Stimulated activated CD8-positive, alpha-beta memory T cell treated with anti-CD3 and anti-CD28 coated beads, Interleukin-4, amount 100 ng/mL, for 48 hours (primary cell): Measurements from ENCODE around the gene LGALS9B.
"Not testable (repeated sequence)": the region's sequence is repeated elsewhere in the genome, so short reads cannot be mapped to it uniquely, and the experiment has no call there.

Source experiments
- DNase-seq: peaks from one replicate; pipeline ENCODE4 v3.0.0-alpha.2; 2020

LGALS9B gene

DNA sequence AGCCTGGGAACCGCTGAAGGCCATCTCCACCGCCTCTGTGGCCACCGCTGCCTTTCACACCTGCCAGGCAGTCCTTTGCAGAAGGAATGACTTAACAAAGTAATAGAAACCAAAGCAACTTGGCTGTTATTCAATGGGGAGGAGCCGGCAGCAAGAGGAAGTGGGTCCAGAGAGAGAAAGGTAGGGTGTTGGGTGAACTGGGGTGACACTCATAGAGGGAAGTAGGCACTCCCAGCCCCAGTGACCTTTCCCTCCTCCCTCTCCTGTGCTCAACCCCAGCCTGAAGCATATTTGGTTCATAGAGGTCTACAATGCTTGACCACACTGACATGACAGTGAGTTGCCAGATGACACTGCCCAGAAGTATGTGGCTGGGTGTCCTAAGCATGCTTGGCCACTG, at the start of gene LGALS9B:
Gene LGALS9B, minus strand, starts transcription at position 93 of the 400 bp plus-strand sequence. Its CDS starts 69 bp downstream, at position 24.
- DNase-seq, result not testable (repeated sequence)

DNA sequence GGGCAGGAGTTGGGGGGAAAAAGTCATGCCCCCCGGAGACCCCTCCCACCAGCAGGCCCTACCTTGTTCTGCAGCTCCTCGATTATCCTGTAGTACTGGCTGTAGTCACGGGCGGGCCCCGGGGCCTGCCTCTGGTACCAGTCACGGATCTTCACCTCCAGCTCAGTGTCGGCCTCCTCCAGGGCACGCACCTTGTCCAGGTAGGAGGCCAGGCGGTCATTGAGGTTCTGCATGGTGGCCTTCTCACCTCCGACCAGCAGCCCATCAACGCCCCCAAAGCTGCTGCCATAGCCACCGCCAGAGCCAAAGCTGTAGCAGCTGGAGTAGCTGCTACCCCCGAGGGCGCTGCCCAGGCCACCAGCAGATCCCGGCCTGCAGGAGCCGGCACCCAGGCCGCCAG, 49.6 kb upstream of the LGALS9B start:
- DNase-seq, result not testable (repeated sequence)

DNA sequence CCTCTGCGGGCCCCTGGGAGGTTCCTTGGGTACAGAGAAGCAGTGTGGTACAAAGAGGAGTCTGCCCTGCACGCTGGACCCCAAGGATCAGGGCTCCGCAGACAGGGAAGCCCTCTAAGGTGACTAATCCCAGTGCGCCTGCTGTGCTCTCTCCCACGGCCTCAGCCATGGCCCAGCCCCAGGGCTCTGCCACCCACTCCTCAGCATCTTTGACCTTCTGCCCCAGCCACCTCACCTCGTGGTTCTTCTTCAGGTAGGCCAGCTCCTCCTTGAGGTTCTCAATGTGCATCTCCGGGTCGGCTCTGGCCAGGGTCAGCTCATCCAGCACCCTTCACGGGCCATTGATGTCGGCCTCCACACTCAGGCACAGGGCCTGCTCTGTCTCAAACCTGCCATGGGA, 47.8 kb upstream of the LGALS9B start:
- DNase-seq, result not testable (repeated sequence)

DNA sequence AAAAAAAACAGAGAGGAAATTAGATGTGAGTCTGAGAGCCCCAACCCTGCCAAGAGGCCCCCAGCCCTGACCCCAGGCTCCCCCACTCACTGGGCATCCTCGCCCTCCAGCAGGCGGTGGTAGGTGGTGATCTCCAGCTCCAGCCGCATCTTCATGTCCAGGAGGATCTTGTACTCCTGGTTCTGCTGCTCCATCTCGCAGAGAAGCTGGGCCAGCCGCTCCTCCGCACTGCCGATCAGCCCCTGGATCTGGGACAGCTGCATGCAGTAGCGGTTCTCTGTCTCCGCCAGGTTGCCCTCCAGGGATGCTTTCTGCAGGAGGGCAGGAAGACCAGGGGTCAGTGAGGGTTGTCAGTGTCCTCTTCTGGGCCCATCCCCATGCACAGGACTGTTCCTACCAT, 46.2 kb upstream of the LGALS9B start:
- not testable (repeated sequence) for DNase-seq

DNA sequence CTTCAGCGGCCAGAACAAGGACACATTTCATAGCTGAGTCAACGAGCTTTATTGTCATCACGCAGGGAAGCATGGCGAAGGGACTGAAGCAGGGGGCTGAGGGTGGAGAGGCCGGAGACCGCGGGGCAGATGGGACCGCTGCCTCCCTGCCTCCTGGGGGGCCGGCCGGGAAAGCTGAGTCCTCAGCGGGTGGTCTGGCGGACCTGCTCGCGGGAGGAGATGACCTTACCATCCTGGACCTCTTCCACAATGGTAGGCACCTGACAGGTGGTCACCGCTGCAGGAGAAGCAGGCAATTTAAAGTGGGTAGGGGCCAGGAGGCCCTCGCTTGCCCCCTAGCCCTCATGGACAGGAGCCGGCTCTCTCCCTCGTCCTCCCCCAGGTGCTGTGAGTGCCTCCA, 45.0 kb upstream of the LGALS9B start:
- not testable (repeated sequence) for DNase-seq

DNA sequence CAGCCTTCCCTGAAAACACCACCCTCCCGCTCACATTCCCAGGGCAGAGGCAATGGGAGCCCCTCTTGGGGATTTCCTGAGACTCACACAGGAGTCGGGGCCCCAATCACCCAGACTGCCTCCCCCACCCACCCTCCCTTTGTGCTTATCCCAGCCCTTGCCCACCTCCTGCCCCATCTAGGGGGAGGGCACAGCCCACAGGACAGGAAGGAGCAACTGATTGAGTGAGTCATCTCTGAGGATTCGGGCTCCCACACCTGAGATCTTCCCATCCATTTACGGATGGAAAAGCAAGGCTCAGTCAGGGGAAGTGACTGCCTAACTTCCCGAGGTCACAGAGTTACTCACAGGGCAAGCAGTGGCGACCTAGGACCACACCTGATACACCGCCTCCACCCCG, 44.4 kb upstream of the LGALS9B start:
- not testable (repeated sequence) for DNase-seq

DNA sequence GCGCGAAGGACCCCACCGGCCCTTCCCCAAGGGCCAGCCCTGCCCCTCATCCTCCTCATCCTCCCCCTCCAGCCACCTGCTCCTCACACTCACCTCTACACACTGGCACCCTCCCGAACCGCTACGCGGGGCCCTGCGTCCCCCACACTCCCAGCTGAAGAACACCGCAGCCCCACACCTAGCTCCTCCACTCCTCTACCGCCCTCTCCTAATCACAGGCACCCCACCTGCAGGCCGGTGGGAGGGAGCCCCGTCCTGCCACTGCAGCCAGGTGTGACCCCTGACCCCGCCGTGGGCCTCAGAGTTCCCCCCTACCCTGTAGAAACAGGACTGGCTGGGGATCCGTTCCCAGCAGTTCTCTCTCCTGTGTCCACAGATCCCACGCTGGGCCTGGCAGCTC, 38.0 kb upstream of the LGALS9B start:
- not testable (repeated sequence) for DNase-seq

DNA sequence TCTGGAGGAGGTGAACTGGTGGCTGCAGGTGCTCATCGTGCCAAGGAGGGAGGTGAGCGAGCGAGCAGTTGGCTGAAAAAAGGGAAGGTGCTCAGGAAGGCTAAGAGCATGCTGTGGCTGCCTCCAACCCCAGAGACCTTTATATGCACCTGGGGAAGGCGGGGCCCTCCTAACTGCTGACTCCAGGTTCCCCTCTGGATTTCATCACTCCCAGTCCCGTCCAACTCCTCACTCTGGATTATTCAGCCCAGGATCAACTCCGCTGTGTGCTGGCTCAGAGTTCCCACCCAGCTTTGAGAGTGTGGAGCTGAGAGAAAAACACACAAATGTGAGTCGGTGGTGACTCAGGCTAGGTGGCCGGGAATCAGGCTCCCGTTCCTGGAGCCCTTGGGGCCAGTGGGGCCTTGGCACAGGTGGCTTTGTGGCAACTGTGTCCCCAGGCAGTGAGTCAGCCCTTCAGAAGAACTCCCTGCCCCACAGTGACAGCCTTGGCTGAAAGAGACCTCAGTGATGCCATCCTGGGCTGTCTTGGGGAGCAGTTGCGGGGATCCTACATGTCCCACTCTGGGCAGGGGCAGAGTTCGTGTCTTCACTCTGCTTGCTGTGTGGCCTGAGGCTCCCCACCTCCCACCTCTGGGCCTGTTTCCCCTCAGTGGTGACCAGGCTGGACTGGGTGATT, 37.2 kb upstream of the LGALS9B start:
- not testable (repeated sequence) for DNase-seq

DNA sequence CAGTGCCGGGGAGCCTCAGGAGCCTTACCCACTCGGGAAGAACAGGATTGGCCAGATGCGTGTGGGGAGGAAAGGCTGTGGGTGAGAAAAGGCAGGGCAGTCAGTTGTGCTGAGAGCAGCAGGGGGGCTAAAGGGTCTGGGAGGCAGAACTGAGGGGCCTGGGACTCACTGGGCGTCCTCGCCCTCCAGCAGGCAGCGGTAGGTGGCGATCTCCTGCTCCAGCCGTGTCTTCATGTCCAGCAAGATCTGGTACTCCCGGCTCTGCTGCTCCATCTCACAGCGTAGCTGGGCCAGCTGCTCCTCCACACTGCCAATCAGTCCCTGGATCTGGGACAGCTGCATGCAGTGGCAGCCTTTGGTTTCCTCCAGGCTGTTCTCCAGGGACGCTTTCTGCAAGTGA, 34.6 kb upstream of the LGALS9B start:
- DNase-seq, result not testable (repeated sequence)

DNA sequence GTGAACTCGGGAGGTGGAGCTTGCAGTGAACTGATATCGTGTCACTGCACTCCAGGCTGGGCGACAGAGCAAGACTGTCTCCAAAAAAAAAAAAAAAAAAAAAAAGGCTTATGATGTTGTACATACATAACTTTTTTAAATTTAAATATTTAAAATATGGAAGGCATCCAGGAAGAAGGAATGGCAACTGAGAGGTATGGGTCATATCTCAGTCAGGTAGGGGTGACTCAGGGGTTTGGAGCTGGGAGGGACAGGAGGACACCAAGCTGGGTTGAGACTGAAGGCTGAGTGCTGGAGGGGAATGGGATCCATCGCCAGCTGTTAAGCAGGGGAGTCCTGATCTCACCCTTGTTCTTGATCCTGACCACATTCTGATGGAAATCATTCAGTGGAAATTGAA, 33.0 kb upstream of the LGALS9B start:
- DNase-seq, result not testable (repeated sequence)

DNA sequence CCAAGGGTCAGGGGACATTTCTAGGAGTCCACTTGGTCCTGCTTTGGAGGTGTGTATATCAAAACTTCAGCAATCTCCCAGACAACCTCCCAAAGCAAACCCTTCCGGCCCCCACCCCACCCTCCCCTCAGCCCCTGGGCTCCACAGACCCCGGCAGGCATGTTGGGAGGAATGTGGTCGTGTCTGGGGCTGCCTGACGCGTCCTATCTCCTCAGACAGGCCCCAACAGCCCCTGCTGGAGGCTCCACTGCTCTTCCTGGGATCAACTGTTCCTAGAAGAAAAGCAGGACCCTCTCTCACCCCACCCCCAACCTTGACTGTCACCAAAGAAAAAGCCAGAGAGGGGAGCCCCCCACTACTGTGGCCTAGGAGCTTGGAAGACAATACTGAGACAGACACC, 28.1 kb upstream of the LGALS9B start:
- not testable (repeated sequence) for DNase-seq

DNA sequence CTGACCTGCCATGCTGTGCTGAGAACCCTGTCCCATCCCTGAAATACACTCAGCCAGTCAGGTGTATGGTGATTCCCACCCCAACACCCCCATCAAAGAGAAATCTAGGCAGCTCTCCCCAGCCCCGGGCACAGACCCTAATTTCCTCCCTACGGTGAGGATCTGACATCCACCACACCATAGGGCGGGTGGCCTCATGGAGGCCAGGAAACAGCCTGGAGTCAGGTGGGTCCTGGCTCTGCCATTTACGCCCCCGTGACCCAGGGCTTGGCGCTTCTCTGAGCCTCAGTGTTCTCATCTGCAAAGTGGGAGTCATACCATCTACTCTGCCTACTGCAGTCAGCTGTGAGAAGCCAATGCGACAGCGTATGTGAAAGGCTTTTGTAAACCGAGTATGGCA, 27.4 kb upstream of the LGALS9B start:
- not testable (repeated sequence) for DNase-seq

DNA sequence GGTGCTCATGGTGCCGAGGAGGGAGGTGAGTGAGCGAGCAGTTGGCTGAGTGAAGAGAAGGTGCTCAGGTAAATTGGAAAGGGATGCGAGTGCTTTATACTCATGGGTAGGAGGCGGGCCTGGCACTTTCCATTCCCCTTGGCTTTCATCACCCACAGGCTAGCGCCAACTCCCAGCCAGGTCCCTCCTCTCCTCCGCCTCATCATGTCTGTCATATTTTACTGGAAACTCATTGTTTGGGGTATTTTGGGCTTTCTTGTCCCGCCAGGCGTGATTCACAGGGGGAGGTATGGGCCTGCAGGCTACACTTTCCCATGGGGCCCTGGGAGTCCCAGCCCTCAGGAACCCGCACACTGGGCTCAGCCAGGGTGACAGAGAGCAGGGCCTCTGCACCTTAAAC, 26.8 kb upstream of the LGALS9B start:
- not testable (repeated sequence) for DNase-seq

DNA sequence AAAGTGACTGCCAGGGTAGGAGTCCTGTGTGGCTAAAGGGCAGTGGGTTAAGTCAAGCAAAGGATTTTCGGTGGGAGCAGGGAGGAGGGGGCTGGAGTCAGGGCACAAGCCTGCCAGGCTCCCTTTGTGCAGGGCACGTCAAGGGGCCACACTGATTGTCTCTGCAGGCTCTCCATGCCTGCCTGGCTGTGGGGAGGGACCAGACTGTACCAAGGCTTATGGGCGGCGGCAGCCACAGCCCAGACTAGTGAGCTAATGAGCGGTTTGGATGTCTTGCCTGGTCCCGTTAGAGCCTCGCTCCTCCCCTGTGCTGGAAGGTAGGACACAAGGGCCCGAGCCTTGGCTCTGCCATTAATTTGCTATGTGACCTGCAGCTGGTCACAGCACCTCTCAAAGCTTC, 25.6 kb upstream of the LGALS9B start:
- not testable (repeated sequence) for DNase-seq

DNA sequence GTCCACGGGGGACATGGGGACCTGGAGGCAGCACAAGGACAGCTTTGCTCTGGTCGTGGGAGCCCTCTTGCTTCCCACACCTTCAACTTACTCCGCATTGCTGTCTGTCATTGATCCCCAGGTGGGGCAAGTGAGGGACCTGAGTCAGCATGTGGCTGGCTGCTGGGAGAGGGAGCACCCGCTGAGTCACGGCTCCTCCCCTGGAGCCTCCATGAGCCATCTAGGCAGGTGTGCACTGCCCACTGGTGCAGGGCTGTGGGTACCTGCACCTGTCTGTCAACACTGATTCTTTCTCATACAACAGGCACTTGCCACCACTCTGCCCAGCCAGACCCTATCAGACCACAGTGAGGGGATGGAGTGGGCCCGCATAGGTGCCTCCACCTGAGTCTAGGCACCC, 24.8 kb upstream of the LGALS9B start:
- not testable (repeated sequence) for DNase-seq

DNA sequence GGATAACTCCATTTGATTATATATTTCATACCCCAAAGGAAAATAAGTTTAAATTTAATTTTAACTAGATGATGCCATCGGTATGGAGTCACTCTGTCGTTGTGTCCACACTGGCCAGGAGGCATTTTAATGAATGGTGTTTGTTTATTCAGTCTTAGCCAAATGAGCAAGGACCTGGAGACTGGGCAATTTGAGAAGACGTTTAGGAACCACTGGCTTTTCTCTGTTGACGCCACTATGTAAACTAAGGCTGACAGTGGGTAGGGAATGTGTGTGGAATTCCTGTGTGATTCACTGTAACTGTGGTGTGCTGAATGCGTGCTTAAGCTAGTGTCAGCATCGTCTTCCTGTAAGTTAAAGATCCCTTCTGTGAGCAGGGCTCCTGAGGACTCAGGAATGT, 17.6 kb upstream of the LGALS9B start:
- DNase-seq, result not testable (repeated sequence)

DNA sequence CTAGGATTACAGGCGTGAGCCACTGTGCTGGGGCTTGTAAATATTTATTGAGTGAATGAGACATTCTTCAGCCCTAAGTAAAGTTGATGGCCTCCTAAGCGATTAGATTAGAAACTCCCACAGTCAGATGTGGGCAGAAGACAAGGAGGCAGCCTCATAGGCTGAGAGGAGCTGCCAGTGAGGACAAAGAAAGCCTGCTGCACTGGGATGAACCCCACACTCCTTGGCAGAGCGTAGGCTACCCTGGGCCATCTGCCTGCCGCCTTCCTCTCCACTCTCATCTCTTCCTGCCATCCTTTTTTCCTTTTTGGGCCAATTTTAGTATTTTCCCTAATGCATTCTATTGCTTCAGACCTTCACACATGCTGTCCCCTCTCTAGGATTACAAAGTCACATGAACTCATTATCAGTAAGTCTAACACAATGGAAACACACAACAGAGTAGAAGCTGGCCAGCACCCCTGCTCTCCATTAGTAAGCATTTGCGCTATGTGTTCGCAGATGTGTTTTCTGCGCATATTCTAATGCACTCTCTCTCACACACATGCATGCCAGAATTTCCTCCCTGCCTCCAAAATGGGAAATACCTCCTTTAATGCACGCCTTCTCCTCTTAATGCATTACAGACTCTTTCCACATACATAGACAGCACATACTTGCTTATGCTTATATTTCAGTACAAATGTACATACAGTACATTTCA, 12.7 kb upstream of the LGALS9B start:
- not testable (repeated sequence) for DNase-seq

DNA sequence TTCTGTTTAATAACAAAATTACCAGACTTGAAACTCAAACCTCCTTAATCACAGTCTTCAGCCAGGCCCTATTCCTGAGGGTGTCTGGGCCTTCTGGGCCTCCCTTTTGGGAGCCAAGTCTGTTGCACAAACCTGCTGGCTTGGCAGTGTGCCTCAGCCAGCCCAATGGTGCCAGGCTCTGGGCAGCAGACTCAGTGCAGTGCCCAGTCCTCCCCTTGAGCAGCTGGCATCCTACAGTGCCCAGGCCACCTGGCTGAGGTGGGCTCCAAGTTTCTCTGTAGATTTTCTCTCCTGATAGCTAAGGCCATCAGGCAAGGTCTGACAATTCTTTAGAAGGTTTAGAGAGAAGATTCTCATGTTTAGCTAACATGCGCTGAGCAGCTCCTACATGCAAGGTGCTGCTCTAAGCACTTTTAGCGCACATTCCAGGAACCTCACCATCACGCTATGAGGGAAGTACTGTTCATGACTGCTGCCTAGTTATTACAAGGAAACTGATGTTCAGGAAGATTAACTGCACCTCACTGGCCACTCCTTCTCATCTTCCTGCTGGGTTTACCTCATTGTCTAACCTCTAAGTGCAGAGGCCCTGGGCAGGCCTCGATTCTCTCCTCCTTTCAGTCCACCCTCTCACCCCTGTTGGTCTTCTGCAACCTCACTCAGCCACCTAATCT, 10.2 kb upstream of the LGALS9B start:
- not testable (repeated sequence) for DNase-seq

DNA sequence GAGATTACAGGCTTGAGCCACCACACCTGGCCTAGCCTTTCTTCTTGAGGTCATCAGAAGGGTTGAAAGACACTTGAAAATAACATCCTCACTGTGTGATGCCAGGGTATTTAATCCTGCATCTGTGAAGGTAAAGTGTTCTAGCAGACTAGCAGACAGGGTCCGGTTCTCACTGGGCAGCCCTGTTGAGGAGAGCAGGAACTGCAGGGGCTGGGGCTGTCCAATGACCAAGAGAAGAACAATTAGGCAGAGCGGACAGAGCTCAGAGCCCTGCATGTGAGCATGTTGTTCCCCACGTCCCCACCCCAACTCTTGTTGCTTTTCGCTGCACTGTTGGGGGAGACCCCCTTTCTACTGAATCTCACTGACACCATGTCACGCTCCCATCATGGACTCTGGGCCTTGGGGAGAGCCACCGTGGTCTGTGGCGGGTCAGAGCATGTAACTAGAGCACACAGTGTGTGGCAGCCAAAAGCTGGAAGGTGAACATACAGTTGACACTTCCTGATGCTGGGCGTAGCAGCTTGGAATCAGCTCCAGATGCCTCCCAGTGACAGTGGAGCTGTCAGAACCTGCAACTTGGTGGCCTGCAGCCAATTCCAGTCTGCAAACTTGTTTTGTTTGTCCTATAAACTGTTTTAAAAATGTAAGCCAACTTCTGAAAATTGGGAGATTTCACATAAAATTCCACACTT, 7.9 kb upstream of the LGALS9B start:
- DNase-seq, result not testable (repeated sequence)

DNA sequence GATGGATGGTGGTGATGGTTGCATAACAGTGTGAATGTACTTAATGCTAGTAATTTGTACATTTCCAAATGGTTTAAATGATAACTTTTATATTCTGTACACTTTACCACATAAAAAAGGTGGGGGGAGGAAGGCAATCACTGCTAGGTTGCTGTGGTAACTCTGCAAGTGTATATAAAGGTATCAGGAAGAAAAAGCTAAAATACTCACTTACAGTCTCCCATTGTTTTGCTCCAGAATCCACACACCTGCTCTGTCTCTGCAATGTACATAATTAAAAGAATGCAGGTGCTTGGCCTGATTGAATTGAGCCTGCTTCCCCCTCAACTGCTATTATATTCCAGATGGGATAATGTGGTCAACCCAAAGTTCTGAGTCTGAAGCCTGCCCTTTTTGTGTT, 6.7 kb upstream of the LGALS9B start:
- not testable (repeated sequence) for DNase-seq

DNA sequence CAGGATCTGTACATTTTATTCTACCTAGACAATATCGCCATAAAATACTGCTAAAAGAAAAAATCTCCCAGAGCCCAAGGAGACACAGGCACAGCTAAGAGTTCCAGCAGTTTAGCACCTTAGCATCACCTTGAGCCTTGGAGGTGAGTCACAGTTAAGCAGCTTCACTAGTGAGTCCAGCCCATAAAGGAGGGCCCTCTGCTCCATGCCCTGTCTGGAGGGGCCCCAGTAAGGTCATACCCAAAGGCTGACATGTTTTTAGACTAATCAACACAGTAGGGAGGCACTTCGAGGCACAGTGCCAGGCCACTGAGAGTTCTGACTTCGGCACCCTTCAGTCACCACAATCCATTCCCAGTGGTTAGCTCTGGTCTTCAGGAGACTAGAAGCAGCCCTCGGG, 2.6 kb upstream of the LGALS9B start:
- DNase-seq, result not testable (repeated sequence)

DNA sequence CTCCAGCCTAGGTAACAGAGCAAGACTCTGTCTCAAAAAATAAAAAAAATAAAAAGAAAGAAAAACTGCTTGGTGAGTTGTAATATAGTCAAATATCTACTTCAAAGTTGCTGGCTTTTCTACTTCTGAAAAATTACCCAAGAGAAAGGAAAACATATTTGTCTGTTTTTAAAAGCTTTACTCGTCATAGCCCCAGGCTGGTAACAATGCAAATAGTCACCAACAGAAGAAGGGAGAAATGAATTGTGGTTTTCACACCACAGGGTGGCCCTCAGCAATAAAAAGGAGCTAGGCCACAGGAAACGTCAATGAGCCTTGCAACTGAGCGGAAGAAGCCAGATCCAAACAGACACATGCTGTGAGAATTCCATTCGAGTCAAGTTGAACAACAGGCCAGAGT, 1.8 kb upstream of the LGALS9B start:
- not testable (repeated sequence) for DNase-seq

DNA sequence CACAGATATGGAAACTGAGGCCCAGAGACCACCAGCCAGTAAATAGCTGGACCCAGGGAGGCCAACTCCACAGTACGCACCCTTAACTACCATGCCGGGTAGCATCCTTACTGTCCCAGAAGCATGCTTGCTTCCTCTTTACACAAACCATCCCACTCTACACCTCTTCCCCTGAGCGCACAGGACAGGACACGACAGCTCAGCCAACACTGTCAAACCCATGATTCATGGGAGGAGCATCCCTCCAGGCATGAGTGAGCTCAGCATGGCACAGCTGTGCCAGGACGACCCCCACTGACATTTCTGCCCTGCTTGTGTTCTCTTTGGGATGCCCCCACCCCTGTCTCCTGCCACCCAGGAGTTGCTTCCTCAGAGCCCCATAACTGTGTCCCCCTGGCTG, 340 bp downstream of the LGALS9B start:
- DNase-seq, result not testable (repeated sequence)
